ENCODE measurements around the gene ZNF227. TPM values are rescaled to one million over a fixed set of nuclear protein-coding genes. Genes with fewer than 3 reads are reported as not detected.
"Not testable (repeated sequence)": the region's sequence is repeated elsewhere in the genome, so short reads cannot be mapped to it uniquely, and the experiment has no call there.

ZNF227 gene
- total RNA-seq, 6 experiments from 2014 or later = 4.5 to 8.5 (median 6.8) TPM

- Histone ChIP-seq H3K4me3 (peak overlapping the region; percentile 64 to 74 (median 71)), H3K36me3 (no peaks in the 10 kb centered on the region), H3K27me3 (no peaks in the 10 kb centered on the region), H3K4me1 (no peaks in the 10 kb centered on the region), H3K9me3 (no peaks in the 10 kb centered on the region), H3K27ac (peak overlapping the region; percentile 68 to 69 (median 68))
- ATAC-seq (peak; percentile 96 to 99 (median 97)), DNase-seq (peak; percentile 86 to 93 (median 91))
- intact Hi-C loops (cut with DNase I) = no loop called here
- TF ChIP-seq POLR2A (IDR thresholded peaks at IDR 0.05) = peak; percentile 15
- TF ChIP-seq, protein P1, sequence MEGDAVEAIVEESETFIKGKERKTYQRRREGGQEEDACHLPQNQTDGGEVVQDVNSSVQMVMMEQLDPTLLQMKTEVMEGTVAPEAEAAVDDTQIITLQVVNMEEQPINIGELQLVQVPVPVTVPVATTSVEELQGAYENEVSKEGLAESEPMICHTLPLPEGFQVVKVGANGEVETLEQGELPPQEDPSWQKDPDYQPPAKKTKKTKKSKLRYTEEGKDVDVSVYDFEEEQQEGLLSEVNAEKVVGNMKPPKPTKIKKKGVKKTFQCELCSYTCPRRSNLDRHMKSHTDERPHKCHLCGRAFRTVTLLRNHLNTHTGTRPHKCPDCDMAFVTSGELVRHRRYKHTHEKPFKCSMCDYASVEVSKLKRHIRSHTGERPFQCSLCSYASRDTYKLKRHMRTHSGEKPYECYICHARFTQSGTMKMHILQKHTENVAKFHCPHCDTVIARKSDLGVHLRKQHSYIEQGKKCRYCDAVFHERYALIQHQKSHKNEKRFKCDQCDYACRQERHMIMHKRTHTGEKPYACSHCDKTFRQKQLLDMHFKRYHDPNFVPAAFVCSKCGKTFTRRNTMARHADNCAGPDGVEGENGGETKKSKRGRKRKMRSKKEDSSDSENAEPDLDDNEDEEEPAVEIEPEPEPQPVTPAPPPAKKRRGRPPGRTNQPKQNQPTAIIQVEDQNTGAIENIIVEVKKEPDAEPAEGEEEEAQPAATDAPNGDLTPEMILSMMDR (IDR thresholded peaks at IDR 0.05) = no peak
- WGBS (ENCODE audit: insufficient coverage, low coverage, low lambda C conversion rate, missing lambda C conversion rate) = 3% methylated on average over 23 of the region's 26 CpGs
Measured at GRCh38 chr19:44207126-44207803, 5.1 kb upstream of the ZNF227 start.

DNA sequence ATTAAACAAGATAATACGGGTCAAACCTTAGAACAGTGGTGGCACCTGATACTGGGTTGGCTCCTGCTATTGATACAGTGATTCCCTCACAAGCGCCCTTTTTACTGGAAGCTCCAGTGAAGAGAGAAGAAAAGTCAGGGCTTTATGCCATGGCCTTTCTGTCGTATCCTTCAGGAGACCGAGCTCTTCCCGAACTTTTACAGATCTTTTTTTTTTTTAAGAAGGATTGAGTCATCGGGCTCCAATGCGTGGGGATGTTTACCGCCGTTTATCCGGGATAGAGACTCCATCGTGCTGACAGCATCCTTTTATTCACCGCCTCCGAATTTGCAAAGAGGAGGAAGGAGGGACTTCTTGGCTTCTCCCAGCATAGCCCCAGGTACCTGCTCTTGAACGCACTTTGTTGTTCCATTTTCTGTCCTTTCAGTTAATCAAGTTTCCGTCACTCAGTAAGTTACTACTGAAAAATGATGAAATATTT, 574 bp downstream of the ZNF227 start:
- DNase-seq = no peak
- Histone ChIP-seq H3K9me3 (peaks cover 0 to 4% (median 0%) of the 10 kb centered on the region in 4 donors), H3K27me3 (no peaks in the 10 kb centered on the region), H3K4me3 (peak overlapping the region; percentile 74 to 85 (median 81)), H3K4me1 (peaks cover 0 to 7% (median 0%) of the 10 kb centered on the region in 4 donors), H3K27ac (peak overlapping the region; percentile 48 to 79 (median 65)), H3K36me3 (peaks cover 0 to 11% (median under 1%) of the 10 kb centered on the region in 4 donors)
- ATAC-seq = peak; percentile 23 to 44 (median 40)
- WGBS (ENCODE audit: insufficient coverage, low coverage, low lambda C conversion rate, missing lambda C conversion rate) = 4% methylated on average over 15 of the region's 15 CpGs
- intact Hi-C loops (cut with DNase I) = no loop called here
- TF ChIP-seq, protein P1 (IDR thresholded peaks at IDR 0.05) = no peak
- TF ChIP-seq POLR2A (IDR thresholded peaks at IDR 0.05) = no peak

GRCh38 chr19:44219926-44220325, 7.6 kb downstream of the ZNF227 start:
- not testable (repeated sequence) for H3K4me1 ChIP-seq, H3K4me3 ChIP-seq, H3K27me3 ChIP-seq, ATAC-seq, H3K27ac ChIP-seq, DNase-seq, H3K9me3 ChIP-seq
- H3K36me3 ChIP-seq = peaks cover 0 to 27% (median 4%) of the 10 kb centered on the region in 4 donors
- 100% methylated on average over 1 of the region's 3 CpGs for whole genome bisulfite sequencing (ENCODE audit: insufficient coverage, low coverage, low lambda C conversion rate, missing lambda C conversion rate)
- intact Hi-C loops (cut with DNase I) = loop anchor here in 1 of 2 donors (5.0 kb wide), 1 partner anchor 132 kb away; no protein-coding TSS in a partner anchor

DNA sequence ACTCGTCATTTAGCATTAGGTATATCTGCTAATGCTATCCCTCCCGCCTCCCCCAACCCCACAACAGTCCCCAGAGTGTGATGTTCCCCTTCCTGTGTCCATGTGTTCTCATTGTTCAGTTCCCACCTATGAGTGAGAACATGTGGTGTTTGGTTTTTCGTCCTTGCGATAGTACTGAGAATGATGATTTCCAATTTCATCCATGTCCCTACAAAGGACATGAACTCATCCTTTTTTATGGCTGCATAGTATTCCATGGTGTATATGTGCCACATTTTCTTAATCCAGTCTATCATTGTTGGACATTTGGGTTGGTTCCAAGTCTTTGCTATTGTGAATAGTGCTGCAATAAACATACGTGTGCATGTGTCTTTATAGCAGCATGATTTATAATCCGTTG, 8.4 kb downstream of the ZNF227 start:
- ATAC-seq; H3K27ac ChIP-seq; intact Hi-C loops (cut with DNase I); H3K4me1 ChIP-seq; DNase-seq; H3K27me3 ChIP-seq; H3K4me3 ChIP-seq; H3K9me3 ChIP-seq: not testable (repeated sequence)
- peaks cover 0 to 23% (median 4%) of the 10 kb centered on the region in 4 donors for H3K36me3 ChIP-seq
- 89% methylated on average over 5 of the region's 6 CpGs for WGBS (ENCODE audit: insufficient coverage, low coverage, low lambda C conversion rate, missing lambda C conversion rate)

DNA sequence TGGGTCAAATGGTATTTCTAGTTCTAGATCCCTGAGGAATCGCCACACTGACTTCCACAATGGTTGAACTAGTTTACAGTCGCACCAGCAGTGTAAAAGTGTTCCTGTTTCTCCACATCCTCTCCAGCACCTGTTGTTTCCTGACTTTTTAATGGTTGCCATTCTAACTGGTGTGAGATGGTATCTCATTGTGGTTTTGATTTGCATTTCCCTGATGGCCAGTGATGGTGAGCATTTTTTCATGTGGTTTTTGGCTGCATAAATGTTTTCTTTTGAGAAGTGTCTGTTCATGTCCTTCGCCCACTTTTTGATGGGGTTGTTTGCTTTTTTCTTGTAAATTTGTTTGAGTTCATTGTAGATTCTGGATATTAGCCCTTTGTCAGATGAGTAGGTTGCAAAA, 9.0 kb downstream of the ZNF227 start:
- H3K27ac ChIP-seq; H3K9me3 ChIP-seq; DNase-seq; H3K4me1 ChIP-seq; intact Hi-C loops (cut with DNase I); ATAC-seq; H3K27me3 ChIP-seq; H3K4me3 ChIP-seq: not testable (repeated sequence)
- peaks cover 0 to 23% (median 4%) of the 10 kb centered on the region in 4 donors for H3K36me3 ChIP-seq
- 76% methylated on average over 3 of the region's 3 CpGs for WGBS (ENCODE audit: insufficient coverage, low coverage, low lambda C conversion rate, missing lambda C conversion rate)

DNA sequence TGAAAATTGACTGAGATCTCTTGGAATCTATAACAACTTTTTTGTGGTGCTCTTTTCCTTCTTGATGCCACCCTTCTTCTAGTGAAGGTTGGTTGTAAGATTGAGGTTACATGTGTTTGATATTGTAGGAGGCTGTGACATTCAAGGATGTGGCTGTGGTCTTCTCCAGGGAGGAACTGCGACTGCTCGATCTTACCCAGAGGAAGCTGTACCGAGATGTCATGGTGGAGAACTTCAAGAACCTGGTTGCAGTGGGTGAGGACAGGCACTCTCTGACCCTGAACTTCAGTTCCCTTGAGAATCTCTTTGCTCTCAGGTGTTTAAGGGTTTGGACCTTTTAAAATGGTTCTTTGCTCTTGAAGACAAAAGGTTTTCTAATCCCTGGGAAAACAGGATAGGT, 16.0 kb downstream of the ZNF227 start:
- Histone ChIP-seq H3K27me3 (no peaks in the 10 kb centered on the region), H3K27ac (no peak overlapping the region), H3K4me3 (no peak overlapping the region), H3K9me3 (peaks cover 0 to 4% (median 2%) of the 10 kb centered on the region in 4 donors), H3K36me3 (peaks cover 0 to 55% (median 19%) of the 10 kb centered on the region in 4 donors), H3K4me1 (no peaks in the 10 kb centered on the region)
- 67% methylated on average over 1 of the region's 3 CpGs for WGBS (ENCODE audit: insufficient coverage, low coverage, low lambda C conversion rate, missing lambda C conversion rate)
- TF ChIP-seq POLR2A (IDR thresholded peaks at IDR 0.05) = no peak
- TF ChIP-seq, protein P1 (IDR thresholded peaks at IDR 0.05) = no peak
- DNase-seq (no peak), ATAC-seq (no peak)
- intact Hi-C loops (cut with DNase I) = no loop called here
